GM18907 (cell line): ENCODE data around the gene CHD6.

Experiments
- ATAC-seq: cut with Tn5 transposase; IDR thresholded peaks from one replicate; pipeline ENCODE4 v1.9.1; 2021; ENCODE audit warnings: mild to moderate bottlenecking, moderate library complexity; ENCODE audit not compliant: unreplicated experiment

Gene CHD6

DNA sequence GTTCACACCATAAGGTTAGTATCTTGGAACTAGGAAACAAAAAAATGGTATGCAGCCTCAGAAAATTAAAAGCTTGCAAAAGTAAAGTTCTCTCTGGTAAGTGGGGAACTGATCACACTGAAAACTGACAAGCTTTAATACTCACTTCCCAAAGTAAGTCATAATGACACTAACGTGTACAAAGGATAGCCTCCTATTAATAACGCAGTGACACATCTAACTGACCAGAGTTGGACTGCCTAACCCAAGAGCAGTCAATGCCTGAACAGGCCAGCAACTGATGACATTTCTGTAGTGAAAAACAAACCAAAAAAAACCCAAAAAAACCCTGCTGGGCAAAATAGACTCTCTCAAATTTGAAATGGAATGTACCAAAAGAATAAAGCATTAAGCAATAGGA, 30.7 kb downstream of the CHD6 start:
- ATAC-seq, result no peak

DNA sequence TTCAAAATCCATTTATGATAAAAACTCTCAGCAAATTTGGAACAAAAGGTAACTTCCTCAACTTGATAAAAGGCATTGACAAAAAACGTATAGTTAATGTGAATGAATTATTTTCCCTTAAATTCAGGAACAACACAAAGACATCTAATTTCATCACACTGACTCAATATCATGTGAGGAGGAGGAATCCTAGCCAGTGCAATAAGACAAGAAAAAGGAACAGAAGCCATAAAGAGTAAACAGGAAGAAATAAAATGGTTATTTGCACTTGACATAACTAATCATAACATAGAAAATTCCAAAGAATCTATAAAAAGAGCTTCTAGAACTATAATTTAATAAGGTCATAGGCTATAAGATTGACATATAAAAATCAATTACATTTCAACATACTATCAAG, 31.4 kb downstream of the CHD6 start:
- no peak for ATAC-seq

DNA sequence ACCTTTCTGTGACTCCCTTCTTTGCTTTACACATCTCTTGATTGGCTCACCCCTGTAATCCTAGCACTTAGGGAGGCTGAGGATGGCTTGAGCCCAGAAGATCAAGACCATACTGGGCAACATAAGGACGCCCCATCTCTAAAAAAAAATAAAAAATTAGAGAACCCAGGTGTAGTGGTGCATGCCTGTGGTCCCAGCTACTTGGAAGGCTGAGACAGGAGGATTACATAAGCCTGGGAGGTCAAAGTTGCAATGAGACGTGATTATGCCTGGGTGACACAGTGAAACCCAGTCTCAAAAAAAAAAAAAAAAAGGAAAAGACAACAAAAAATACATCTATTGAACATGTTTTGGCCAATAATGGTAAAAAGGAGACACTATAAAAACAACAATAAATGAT, 37.8 kb downstream of the CHD6 start:
- no peak for ATAC-seq

DNA sequence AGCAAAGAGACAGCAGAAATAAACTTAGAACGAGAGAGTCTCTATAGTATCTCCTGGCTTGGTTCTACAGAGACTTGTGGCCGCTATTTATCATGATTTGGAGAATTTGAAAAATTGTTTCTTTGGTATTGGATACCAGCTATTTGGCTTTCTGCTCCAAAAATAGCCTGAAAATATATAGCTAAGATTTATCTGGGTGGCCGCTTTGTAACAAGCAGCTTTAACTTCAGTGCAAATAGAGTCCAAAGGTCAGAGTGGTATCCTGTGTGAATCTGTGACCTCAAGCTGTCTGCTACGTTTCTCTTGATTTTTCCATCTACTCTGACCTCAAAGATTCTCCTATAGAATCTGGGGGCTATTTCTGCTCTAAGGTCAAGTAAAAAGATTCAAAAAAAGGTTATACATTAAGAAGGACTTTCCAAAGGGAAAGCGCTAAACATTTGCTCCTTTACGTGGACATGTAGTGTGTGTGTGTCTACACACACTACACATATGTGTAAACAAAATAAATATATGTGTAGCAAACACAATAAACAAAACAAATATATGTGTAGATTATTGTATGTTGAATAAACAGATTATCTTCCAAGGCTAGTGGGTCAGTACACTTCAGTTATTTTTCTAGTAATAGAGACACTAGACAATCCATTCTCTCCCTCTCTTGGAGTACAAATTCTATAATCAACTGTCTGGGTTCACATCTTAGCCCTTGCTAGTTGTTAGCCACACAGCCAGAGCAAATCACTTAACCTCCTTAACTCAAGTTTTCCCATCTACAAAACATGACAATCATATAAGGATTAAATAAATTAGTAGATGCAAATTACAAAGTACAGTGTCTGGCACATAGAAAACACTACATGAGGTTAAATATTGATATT, 40.8 kb downstream of the CHD6 start:
- no peak for ATAC-seq

DNA sequence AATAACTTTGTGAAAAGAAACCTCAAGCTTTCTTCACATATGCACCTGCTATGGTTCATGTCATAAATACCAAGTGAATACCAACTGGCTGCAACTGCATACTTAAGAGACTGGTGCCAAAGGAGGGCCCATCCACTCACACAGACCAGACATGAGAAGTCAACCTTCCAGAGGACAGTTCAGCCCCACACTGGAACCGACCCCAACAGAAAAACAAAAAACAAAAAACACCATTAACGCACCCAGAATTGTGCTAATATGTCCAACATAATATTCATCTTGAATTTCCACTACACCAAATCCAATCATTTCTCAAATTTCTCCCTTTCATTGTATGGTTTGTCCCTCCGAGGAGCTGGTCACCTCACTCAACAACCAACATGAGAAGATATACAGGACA, 42.8 kb downstream of the CHD6 start:
- no peak for ATAC-seq

DNA sequence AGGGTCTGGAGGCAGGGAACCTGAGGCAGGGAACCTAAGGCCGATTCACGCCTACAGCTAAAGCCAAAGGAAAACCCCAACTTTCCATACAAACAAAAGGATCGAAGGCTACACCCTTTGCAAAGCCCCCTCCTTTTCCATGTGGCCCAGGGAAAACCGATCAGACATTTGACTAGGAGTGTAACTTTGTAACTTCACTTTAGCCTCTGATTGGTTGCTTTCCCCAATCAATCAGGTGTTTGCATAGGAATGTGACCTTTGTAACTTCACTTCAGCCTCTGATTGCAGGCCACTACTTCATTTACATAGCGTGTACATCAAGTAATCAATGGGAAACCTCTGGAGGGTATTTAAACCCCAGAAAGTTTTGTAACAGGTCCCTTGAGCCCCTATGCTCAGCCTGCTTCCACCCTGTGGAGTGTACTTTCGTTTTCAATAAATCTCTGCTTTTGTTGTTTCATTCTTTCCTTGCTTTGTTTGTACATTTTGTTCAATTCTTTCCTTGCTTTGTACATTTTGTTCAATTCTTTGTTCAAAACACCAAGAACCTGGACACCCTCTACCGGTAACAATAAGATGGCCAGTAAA, 43.3 kb downstream of the CHD6 start:
- ATAC-seq, result no peak

DNA sequence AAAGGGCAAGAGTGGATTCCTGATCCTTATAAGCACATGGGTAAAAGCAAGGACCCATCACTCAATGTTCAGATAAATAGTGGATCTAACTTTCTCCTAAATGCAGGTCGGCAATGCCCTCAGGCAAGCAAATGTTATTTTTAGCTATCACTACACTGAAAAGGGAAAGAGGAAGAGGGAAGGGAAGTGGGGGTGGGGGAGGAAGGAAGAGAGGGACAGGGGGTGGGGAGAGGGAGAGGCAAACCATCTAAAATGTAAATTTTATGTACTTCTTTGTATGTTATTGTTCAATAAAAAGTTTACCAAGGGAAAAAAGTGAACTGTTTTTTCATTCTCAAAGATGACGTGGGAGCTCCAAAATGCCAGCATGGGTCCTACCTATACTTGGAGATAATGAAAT, 44.2 kb downstream of the CHD6 start:
- ATAC-seq, result no peak

DNA sequence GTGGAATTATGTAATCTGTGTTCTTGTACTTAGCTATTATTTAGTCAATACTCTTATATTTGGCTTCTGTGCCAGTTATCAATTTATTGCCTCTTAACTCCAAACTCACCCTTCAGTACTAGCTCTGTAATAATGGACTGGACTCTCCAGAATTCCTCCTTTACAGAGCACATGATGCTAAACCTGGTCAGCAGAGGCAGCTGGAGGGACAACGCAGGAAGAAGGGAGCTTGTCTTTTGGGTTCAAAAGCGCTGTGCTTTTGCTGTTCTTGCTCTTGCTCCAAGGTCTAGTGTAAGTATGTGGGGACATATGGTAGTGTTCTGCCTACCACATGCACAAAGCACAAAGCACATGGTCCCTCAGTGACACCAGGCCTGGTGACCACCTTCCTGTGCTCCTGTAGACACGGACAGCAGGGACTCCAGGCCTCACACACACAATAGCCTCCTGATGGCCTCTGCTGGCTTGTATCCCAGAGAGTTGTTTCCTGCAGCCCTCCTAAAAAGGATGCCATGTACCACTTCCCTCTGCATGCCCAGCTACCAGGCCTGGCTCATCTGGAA, 46.1 kb downstream of the CHD6 start:
- no peak for ATAC-seq

DNA sequence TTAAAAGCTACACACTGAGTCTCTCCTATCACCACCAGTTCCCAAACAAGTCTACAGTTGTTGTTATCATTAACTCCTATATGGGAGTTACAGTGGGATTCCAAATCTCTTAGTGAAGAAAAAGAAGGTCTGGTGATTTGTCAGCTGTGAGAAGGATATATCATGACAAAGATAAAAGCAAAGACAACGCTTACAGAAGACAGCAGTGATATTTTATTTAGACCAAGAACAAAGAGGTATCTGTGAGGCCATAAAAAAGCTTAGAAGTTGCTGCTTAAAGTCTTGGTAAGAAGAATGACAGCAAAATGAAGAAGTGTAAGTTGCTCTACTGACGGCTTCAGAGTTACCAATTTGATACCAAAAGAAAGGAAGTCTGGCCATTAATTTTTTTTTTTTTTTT, 47.2 kb downstream of the CHD6 start:
- ATAC-seq, result no peak

DNA sequence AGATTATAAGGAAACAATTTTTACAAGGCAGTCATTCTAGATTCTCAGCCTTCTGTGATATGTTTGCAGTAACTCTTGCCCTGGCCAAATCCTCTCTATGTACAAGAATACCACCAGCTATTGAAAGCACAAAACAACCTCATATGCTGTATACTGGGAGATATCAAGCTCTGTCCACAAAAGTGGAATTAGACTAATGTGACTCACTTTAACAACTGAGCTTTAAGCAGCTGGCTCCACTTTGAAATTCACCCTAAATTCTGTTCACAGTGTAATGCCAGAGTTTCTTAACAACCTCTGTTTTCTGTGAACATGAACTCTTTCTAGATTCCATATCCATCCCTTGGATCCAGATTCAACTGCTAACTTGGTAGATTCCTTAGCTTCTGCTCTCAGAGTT, 47.6 kb downstream of the CHD6 start:
- no peak for ATAC-seq

DNA sequence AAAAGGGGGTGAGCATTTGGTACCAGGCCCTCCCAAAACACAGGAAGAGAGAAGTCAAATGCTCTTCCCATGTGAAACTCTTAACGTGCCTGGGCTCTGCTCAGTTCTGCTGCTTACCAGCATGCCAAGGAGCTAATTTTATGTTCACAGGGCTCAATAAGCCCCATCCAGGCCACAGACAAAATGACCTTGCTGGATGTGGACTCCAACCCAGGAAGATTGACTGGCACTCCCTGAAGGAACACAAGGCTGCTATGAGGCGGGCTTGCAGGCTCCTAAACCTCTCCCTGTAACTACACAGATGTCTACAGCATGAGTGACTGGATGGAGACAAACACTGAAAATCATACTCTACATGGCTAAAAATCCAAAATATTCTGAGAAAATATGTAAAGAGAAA, 50.6 kb downstream of the CHD6 start:
- no peak for ATAC-seq

DNA sequence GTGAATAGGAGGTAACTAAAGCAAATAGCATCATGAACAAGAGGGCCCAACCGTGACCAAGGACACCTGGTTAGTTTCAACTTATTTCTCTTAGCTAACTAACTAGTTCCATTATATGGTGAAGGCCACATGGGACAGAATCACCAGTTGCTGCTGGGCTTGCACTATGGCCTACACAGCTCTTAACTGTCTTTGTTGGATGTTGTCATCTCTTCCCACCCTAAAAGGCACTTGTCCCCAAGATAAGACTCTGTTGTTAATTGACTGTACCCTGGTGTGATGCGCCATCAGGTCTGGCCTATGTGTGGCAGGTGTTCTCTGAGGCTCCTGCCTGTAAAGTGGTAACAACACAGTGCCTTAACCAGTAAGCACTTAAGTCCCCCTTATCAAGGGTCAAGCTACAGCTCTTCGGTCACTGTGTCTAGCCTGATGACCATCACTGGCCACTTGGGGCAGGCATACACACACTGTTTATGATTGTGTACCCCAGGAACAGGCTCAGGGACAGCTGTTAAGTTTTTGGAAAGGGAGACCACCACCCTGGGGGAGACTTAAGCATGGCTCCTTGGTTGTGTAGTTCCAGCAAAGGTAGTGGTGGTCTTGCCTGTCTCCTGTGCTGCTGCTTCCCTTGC, 51.2 kb downstream of the CHD6 start:
- ATAC-seq, result no peak

DNA sequence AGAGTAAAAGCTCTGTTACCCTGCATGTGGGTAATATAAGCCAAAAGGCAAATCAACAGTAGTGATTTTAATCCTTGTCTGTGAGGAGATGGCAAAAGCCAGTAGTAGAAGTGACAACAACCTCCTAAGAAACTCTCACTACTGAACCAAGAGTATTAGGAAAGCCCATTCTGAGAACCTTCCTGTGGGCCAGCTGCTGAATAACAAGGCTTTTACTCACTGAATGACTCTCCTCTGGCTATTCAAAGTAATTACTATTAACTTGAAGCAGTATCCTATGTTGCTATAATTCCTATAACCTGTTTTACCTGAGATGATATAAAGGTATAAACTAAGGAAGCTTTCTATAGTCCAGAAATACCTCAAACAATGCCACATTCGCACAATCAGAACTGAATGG, 55.1 kb downstream of the CHD6 start:
- no peak for ATAC-seq

DNA sequence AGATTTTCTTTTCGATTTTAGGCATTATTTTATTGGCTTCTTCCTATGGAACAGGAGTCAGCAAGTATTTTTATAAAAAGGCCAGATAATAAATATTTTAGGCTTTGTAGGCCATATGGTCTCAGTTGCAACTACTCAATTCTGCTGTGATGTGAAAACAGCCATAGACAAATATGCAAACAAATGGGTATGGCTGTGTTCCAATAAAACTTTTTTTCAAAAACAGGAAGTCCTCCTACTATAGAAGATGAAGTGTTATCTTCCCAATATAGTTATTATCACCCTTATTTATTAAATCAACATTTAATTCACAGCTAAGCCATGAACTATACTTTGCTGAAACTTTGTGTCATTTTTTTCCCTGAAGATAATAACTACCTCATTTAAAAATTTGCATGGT, 57.2 kb downstream of the CHD6 start:
- no peak for ATAC-seq

DNA sequence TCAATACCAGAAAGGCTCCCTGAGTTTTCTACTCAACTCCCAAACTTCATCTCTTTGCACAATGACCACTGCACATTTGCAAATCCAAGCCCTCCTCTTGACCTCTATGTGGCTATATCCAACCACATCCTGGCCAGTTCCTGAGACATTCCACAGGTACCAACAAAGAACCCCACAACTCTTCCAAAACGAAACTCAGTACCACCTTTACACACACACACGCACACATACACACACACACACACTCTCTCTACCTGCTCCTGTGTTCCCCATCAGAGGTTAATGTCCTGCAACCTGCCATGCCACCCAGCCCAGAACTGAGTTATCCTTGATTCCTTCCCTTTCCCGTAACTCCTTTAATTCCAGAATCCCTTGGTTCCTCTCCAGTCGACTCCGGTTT, 58.5 kb downstream of the CHD6 start:
- no peak for ATAC-seq

DNA sequence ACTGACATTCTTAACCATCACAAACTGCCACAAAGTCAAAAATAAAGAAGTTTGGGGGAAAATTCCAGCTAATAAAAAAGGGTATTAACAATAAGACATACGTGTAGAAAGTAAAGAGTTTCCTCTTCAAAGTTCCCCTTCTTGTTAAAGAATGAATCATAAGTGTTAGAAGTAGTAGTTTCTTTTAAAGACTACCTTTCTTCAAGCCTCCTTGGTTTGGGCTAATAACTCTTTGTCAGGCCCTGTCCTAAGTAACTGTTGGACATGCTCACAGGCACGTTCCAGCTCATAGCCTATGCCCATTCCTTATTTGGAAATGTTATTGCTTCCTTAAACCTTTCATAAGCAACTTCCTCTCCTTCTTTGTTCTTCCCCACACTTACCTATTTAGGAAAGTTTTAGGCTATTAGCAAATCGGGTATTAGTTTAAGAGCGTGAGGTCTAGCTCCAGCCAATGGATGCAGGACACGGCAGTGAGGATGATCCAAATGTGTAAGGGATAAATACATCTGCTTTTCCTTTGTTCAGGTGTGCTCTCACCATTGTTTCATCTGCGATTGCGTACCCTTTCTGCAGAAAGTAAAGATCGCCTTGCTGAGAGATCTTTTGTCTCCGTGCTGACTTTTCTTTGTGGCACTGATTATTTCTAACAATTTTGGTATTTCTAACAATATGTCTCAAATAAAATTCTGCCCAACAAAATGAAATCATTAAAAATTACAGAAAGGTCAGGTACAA, 64.9 kb downstream of the CHD6 start:
- ATAC-seq, result no peak

DNA sequence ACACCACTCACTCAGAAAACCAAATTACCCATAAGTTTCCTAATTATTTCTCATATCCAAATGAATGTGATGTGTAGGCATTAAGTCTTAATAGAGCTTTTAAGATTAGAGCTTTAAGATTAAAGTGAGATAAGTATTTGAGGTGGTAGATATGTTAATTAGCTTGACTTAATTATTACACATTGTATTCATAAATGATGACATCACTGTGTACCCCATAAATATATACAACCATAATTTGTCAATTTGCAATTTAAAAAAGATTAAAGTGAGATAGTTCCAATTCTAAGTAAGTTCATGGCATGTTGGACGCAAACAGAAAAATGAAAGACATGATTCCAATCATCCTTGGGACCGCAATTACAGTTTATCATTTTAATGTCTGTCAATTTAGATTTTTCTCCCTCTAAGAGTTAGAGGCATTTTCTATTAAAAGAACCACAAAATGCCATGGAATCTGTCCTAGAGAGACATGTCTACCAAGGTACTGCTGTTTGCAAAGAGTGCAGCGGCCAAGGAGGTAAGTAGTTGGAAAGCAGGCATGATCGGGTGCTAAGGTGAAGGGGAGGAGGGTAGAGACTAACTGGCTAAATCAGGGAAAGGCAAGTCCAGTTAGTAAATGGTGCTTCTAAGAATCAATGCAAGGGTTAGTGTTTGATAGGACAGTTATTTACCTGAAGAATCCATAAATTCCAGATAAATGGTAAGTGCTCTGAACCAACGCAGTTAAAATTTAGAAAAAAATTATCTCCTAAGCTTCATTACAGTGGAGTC, 65.7 kb downstream of the CHD6 start:
- no peak for ATAC-seq

DNA sequence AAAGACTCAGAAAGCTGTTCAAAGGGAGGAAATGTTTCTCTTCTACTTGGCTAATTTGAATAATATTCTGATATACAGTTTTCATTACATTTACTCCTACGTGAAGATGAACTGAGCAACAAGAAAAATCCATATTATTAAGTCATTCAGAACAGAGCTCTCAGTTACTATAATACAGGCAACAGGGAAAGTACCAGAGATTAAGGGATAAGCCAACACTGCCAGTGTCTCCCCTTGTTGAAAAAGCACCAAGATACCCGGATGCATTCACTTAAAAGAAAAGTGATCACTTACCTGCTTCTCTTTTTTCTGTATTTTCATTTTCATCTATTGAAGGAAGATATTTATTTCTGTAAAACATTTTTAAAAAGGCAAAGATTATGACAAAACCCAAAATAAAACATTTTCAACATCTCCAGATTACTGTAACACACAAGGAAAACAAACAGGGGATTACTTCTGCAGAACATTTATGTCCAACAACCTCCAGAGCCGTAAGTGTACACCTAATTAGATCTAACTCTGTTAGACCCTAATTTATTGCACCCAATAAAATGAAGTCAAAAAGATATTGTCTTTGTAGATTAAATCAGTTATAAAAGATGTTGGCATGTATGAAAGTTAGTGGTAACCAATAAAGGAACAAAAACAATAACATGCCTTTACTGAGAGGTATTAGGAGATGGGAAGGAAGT, 67.0 kb downstream of the CHD6 start:
- ATAC-seq, result no peak

DNA sequence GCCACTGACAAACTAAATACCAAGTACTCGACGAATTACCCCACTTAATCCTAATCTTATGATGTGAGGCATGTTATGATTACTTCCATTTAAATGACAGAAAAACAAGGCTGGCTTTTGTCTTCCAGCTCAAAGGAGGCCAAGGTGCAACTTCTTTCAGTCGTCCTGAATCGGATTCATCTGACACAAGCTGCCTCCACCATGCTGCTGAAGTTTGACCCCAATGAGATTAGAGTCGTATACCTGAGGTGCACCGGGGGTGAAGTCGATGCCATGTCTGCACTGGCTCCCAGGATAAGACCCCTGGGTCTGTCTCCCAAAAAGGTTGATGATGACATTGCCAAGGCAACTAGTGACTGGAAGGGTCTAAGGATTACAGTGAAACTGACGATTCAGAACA, 71.0 kb downstream of the CHD6 start:
- ATAC-seq, result no peak

DNA sequence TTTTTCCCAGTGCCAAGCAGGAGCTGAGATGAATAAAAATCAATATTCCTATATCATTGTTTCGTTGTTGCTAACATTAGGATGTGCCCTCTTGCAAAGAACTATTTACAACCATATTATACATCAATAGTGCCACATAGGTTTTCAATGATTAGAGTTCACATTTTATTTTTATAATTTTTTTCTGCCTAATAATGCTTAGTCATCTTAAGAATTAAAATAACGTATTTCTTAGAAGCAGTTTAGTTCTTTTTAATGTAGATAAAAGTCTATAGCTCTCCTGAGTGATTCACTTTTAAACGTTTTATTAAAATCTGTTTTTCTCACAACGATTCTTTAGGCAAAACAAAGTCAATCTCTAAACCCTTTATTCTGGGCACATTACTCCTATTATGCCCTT, 71.6 kb downstream of the CHD6 start:
- no peak for ATAC-seq
